Subcutaneous abdominal adipose tissue (tissue), 5 donors: Measurements from ENCODE around the gene LTB4R.
"Not testable (repeated sequence)": the region's sequence is repeated elsewhere in the genome, so short reads cannot be mapped to it uniquely, and the experiment has no call there.

Experiments
- H3K27ac ChIP-seq: one replicate; pipeline ENCODE4 v1.7.0; 2013; ENCODE audit warnings: low read depth, mild to moderate bottlenecking, inconsistent platforms, low read length, moderate library complexity
- H3K27me3 ChIP-seq, 5 donors: one replicate each; pipeline ENCODE4 v1.7.0; 2013; ENCODE audit warnings: low read length in 5 of 5, inconsistent platforms in 1 of 5; ENCODE audit not compliant: control insufficient read depth in 5 of 5, insufficient read depth in 4 of 5
- H3K36me3 ChIP-seq, 5 donors: one replicate each; pipeline ENCODE4 v1.7.0; 2013; ENCODE audit warnings: low read length in 5 of 5; ENCODE audit not compliant: control insufficient read depth in 5 of 5, insufficient read depth in 5 of 5
- H3K4me1 ChIP-seq, 5 donors: one replicate each; pipeline ENCODE4 v1.7.0; 2013; ENCODE audit warnings: low read length in 5 of 5, mild to moderate bottlenecking in 3 of 5, moderate library complexity in 1 of 5; ENCODE audit not compliant: control insufficient read depth in 5 of 5, insufficient read depth in 5 of 5
- H3K4me3 ChIP-seq, 5 donors: one replicate each; pipeline ENCODE4 v1.7.0; 2013; ENCODE audit warnings: low read length in 5 of 5, low read depth in 1 of 5
- H3K9ac ChIP-seq, 5 donors: one replicate each; pipeline ENCODE4 v1.7.0; 2013; ENCODE audit warnings: low read length in 5 of 5, mild to moderate bottlenecking in 4 of 5, moderate library complexity in 3 of 5
- H3K9me3 ChIP-seq, 5 donors: one replicate each; pipeline ENCODE4 v1.7.0; 2013; ENCODE audit warnings: low read length in 5 of 5; ENCODE audit not compliant: control insufficient read depth in 5 of 5
- donor health status: healthy.
- donor health status: healthy.
- donor health status: healthy.
- donor health status: healthy.
- donor health status: healthy.

The LTB4R gene

GRCh38 chr14:24354482-24354825 lies 43.2 kb downstream of the LTB4R start:
- not testable (repeated sequence) for H3K4me1 ChIP-seq, H3K27ac ChIP-seq, H3K36me3 ChIP-seq, H3K27me3 ChIP-seq, H3K9ac ChIP-seq, H3K4me3 ChIP-seq, H3K9me3 ChIP-seq

- Histone ChIP-seq H3K9ac (no peak overlapping the region), H3K4me1 (peaks cover 0 to 8% (median 5%) of the 10 kb centered on the region in 5 donors), H3K4me3 (no peak overlapping the region), H3K9me3 (no peaks in the 10 kb centered on the region), H3K27me3 (peaks cover 0 to 4% (median 0%) of the 10 kb centered on the region in 5 donors), H3K36me3 (no peaks in the 10 kb centered on the region), H3K27ac (no peak overlapping the region)
Observed at GRCh38 chr14:24355009-24355408, 43.7 kb downstream of the LTB4R start.

GRCh38 chr14:24356208-24356607 lies 44.9 kb downstream of the LTB4R start:
- H3K4me3 ChIP-seq = no peak overlapping the region
- peaks cover 0 to 4% (median 0%) of the 10 kb centered on the region in 5 donors for H3K27me3 ChIP-seq
- peaks cover 0 to 8% (median 5%) of the 10 kb centered on the region in 5 donors for H3K4me1 ChIP-seq
- H3K36me3 ChIP-seq = no peaks in the 10 kb centered on the region
- no peak overlapping the region for H3K27ac ChIP-seq
- no peaks in the 10 kb centered on the region for H3K9me3 ChIP-seq
- H3K9ac ChIP-seq = no peak overlapping the region

GRCh38 chr14:24360281-24360680 lies 49.0 kb downstream of the LTB4R start:
- Histone ChIP-seq H3K4me1 (peaks cover 0 to 5% (median 2%) of the 10 kb centered on the region in 5 donors), H3K27me3 (no peaks in the 10 kb centered on the region), H3K27ac (no peak overlapping the region), H3K4me3 (no peak overlapping the region), H3K9ac (no peak overlapping the region), H3K9me3 (no peaks in the 10 kb centered on the region), H3K36me3 (no peaks in the 10 kb centered on the region)

GRCh38 chr14:24361326-24361725 lies 50.0 kb downstream of the LTB4R start:
- Histone ChIP-seq H3K27ac (no peak overlapping the region), H3K4me3 (no peak overlapping the region), H3K4me1 (peaks cover 0 to 15% (median 12%) of the 10 kb centered on the region in 5 donors), H3K36me3 (no peaks in the 10 kb centered on the region), H3K9me3 (no peaks in the 10 kb centered on the region), H3K9ac (no peak overlapping the region), H3K27me3 (no peaks in the 10 kb centered on the region)

GRCh38 chr14:24362241-24362960 lies 51.1 kb downstream of the LTB4R start:
- no peaks in the 10 kb centered on the region for H3K27me3 ChIP-seq
- no peaks in the 10 kb centered on the region for H3K9me3 ChIP-seq
- H3K27ac ChIP-seq = no peak overlapping the region
- no peaks in the 10 kb centered on the region for H3K36me3 ChIP-seq
- H3K4me3 ChIP-seq = no peak overlapping the region
- no peak overlapping the region for H3K9ac ChIP-seq
- H3K4me1 ChIP-seq = peaks cover 0 to 23% (median 20%) of the 10 kb centered on the region in 5 donors

- no peak overlapping the region for H3K27ac ChIP-seq
- H3K4me3 ChIP-seq = no peak overlapping the region
- peaks cover 0 to 32% (median 27%) of the 10 kb centered on the region in 5 donors for H3K4me1 ChIP-seq
- no peak overlapping the region for H3K9ac ChIP-seq
- H3K36me3 ChIP-seq = no peaks in the 10 kb centered on the region
- no peaks in the 10 kb centered on the region for H3K9me3 ChIP-seq
- no peaks in the 10 kb centered on the region for H3K27me3 ChIP-seq
Observed at GRCh38 chr14:24363401-24363800, 52.1 kb downstream of the LTB4R start.

GRCh38 chr14:24364841-24365240 lies 53.5 kb downstream of the LTB4R start:
- Histone ChIP-seq H3K27ac (peak overlapping the region; percentile 89), H3K4me1 (peaks cover 0 to 37% (median 32%) of the 10 kb centered on the region in 5 donors), H3K27me3 (no peaks in the 10 kb centered on the region), H3K36me3 (no peaks in the 10 kb centered on the region), H3K4me3 (no peak overlapping the region), H3K9me3 (no peaks in the 10 kb centered on the region), H3K9ac (no peak overlapping the region)

GRCh38 chr14:24365600-24366412 lies 54.5 kb downstream of the LTB4R start:
- no peaks in the 10 kb centered on the region for H3K36me3 ChIP-seq
- H3K4me1 ChIP-seq = peaks cover 0 to 37% (median 32%) of the 10 kb centered on the region in 5 donors
- no peaks in the 10 kb centered on the region for H3K9me3 ChIP-seq
- H3K27me3 ChIP-seq = no peaks in the 10 kb centered on the region
- H3K9ac ChIP-seq = peak overlapping the region; percentile 14 to 68 (median 48)
- H3K27ac ChIP-seq = peak overlapping the region; percentile 89
- peak overlapping the region; percentile 45 to 60 (median 53) for H3K4me3 ChIP-seq

- Histone ChIP-seq H3K9me3 (no peaks in the 10 kb centered on the region), H3K4me3 (peak overlapping the region; percentile 45 to 60 (median 53)), H3K27me3 (no peaks in the 10 kb centered on the region), H3K36me3 (no peaks in the 10 kb centered on the region), H3K4me1 (peaks cover 0 to 40% (median 32%) of the 10 kb centered on the region in 5 donors), H3K9ac (peak overlapping the region; percentile 10 to 68 (median 40)), H3K27ac (peak overlapping the region; percentile 89)
Observed at GRCh38 chr14:24366413-24366720, 55.1 kb downstream of the LTB4R start.
